ENCODE data around the gene TPMT. TPM values are rescaled to one million over a fixed set of nuclear protein-coding genes. Genes with fewer than 3 reads are reported as not detected.

Gene TPMT
- total and polyA plus RNA-seq, 2 donors from 2014 or later, result 21.8 to 67.8 TPM

GRCh38 chr6:18135171-18135570, 19.7 kb downstream of the TPMT start:
- intact Hi-C loops (cut with DNase I), result no loop called here
- no peak overlapping the region for H3K27ac ChIP-seq (ENCODE audit: low read depth in 2 of 2, low read length in 2 of 2)
- no peaks in the 10 kb centered on the region for H3K4me1 ChIP-seq (ENCODE audit: control insufficient read depth in 2 of 3, insufficient read depth in 2 of 3, low read depth in 1 of 3, low read length in 3 of 3)
- H3K9me3 ChIP-seq (ENCODE audit: control insufficient read depth in 2 of 3, insufficient read depth in 1 of 3, low read length in 3 of 3), result no peaks in the 10 kb centered on the region
- TF ChIP-seq CTCF (IDR thresholded peaks at IDR 0.05; ENCODE audit: borderline replicate concordance, extremely low read depth, insufficient read depth), result no peak
- no peak for FAIRE-seq
- H3K9ac ChIP-seq (ENCODE audit: low read length in 3 of 3), result no peak overlapping the region
- H3K27me3 ChIP-seq (ENCODE audit: control insufficient read depth, insufficient read depth, low read length), result no peaks in the 10 kb centered on the region
- no peak for DNase-seq
- H3K4me3 ChIP-seq (ENCODE audit: low read length in 3 of 3), result no peak overlapping the region
- H3K36me3 ChIP-seq (ENCODE audit: control insufficient read depth in 2 of 3, insufficient read depth in 3 of 3, low read length in 3 of 3), result peaks cover 0 to 38% (median 28%) of the 10 kb centered on the region in 3 donors

- FAIRE-seq (no peak), DNase-seq (no peak)
- no peaks in the 10 kb centered on the region for H3K9me3 ChIP-seq (ENCODE audit: control insufficient read depth in 2 of 3, insufficient read depth in 1 of 3, low read length in 3 of 3)
- intact Hi-C loops (cut with DNase I), result no loop called here
- H3K9ac ChIP-seq (ENCODE audit: low read length in 3 of 3), result no peak overlapping the region
- H3K4me1 ChIP-seq (ENCODE audit: control insufficient read depth in 2 of 3, insufficient read depth in 2 of 3, low read depth in 1 of 3, low read length in 3 of 3), result no peaks in the 10 kb centered on the region
- peaks cover 0 to 31% (median 30%) of the 10 kb centered on the region in 3 donors for H3K36me3 ChIP-seq (ENCODE audit: control insufficient read depth in 2 of 3, insufficient read depth in 3 of 3, low read length in 3 of 3)
- H3K27me3 ChIP-seq (ENCODE audit: control insufficient read depth, insufficient read depth, low read length), result no peaks in the 10 kb centered on the region
- H3K4me3 ChIP-seq (ENCODE audit: low read length in 3 of 3), result no peak overlapping the region
- no peak overlapping the region for H3K27ac ChIP-seq (ENCODE audit: low read depth in 2 of 2, low read length in 2 of 2)
- no peak for TF ChIP-seq CTCF (IDR thresholded peaks at IDR 0.05; ENCODE audit: borderline replicate concordance, extremely low read depth, insufficient read depth)
These were observed 22.5 kb downstream of the TPMT start for GRCh38 chr6:18132346-18132745.

- Histone ChIP-seq H3K27me3 (ENCODE audit: control insufficient read depth, insufficient read depth, low read length) (no peaks in the 10 kb centered on the region), H3K27ac (ENCODE audit: low read depth in 2 of 2, low read length in 2 of 2) (no peak overlapping the region), H3K4me1 (ENCODE audit: control insufficient read depth in 2 of 3, insufficient read depth in 2 of 3, low read depth in 1 of 3, low read length in 3 of 3) (peaks cover 0 to 4% (median 0%) of the 10 kb centered on the region in 3 donors), H3K9ac (ENCODE audit: low read length in 3 of 3) (no peak overlapping the region), H3K36me3 (ENCODE audit: control insufficient read depth in 2 of 3, insufficient read depth in 3 of 3, low read length in 3 of 3) (peaks cover 0 to 11% (median 6%) of the 10 kb centered on the region in 3 donors), H3K4me3 (ENCODE audit: low read length in 3 of 3) (no peak overlapping the region), H3K9me3 (ENCODE audit: control insufficient read depth in 2 of 3, insufficient read depth in 1 of 3, low read length in 3 of 3) (peaks cover 0 to 3% (median 0%) of the 10 kb centered on the region in 3 donors)
- DNase-seq (no peak), FAIRE-seq (no peak)
- intact Hi-C loops (cut with DNase I), result no loop called here
- no peak for TF ChIP-seq CTCF (IDR thresholded peaks at IDR 0.05; ENCODE audit: borderline replicate concordance, extremely low read depth, insufficient read depth)
These were observed 28.8 kb downstream of the TPMT start for GRCh38 chr6:18126121-18126520.
